Chondrocyte (in vitro differentiated cells): ENCODE measurements around the gene CDC37L1. TPM values are rescaled to one million over a fixed set of nuclear protein-coding genes. Genes with fewer than 3 reads are reported as not detected.

Source experiments
- DNase-seq: peaks from one replicate; pipeline ENCODE4 v3.0.0; 2021; ENCODE audit warnings: mixed read lengths, low spot score
- H3K27ac Mint-ChIP-seq: one replicate; pipeline ENCODE4 v1.8.0; 2021; ENCODE audit warnings: mild to moderate bottlenecking, moderate library complexity, mixed read lengths; ENCODE audit not compliant: unreplicated experiment
- H3K27me3 Mint-ChIP-seq: 2 replicates; pipeline ENCODE4 v1.8.0; 2021; ENCODE audit warnings: low read depth, mixed read lengths
- H3K36me3 Mint-ChIP-seq: 2 replicates; pipeline ENCODE4 v1.8.0; 2021; ENCODE audit warnings: low read depth, mixed read lengths
- H3K4me1 Mint-ChIP-seq: 2 replicates; pipeline ENCODE4 v1.8.0; 2021; ENCODE audit warnings: low read depth, mild to moderate bottlenecking, mixed read lengths
- H3K4me3 Mint-ChIP-seq: one replicate; pipeline ENCODE4 v1.8.0; 2021; ENCODE audit warnings: mild to moderate bottlenecking, moderate library complexity, mixed read lengths; ENCODE audit not compliant: unreplicated experiment
- H3K9me3 Mint-ChIP-seq: 2 replicates; pipeline ENCODE4 v1.8.0; 2021; ENCODE audit warnings: low read depth, mixed read lengths
- total RNA-seq: library from RNA; stranded (reverse); gene quantifications from 3 replicates; pipeline ENCODE4 v1.2.1, GENCODE V29; 2021
- TF ChIP-seq, protein P1 (sequence below): fragments of 200-600 bp; sonication (generic); IDR thresholded peaks from 2 replicates; pipeline ENCODE4 v1.5.0; 2021; ENCODE audit warnings: antibody characterized with exemption, mild to moderate bottlenecking, moderate library complexity

Gene CDC37L1
- total RNA-seq, 1 donor from 2014 or later, result 17.0 TPM

DNA sequence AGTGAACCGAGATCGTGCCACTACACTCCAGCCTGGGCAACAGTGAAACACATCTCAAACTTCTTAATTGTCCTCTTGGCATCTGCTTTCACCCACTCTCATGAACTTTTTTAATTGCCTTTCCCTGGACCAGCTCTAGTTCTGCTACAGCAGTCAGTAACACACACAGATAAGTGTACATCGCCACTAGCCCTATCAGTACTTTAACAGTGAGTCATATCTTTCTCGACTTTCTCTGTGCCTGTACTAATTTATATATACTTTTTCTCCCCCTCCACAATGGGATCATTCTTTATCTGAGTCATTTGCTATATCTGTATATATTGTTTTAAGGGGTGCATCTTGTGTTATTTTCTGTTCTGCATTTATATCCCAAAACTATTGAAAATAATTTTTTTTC is 6.7 kb downstream of the CDC37L1 start:
- Mint-ChIP-seq H3K4me3 (no peak overlapping the region), H3K36me3 (peaks cover 10% of the 10 kb centered on the region), H3K27me3 (no peaks in the 10 kb centered on the region), H3K27ac (peak overlapping the region; percentile 5), H3K4me1 (peaks cover 20% of the 10 kb centered on the region), H3K9me3 (no peaks in the 10 kb centered on the region)
- no peak for DNase-seq
- TF ChIP-seq, protein P1, sequence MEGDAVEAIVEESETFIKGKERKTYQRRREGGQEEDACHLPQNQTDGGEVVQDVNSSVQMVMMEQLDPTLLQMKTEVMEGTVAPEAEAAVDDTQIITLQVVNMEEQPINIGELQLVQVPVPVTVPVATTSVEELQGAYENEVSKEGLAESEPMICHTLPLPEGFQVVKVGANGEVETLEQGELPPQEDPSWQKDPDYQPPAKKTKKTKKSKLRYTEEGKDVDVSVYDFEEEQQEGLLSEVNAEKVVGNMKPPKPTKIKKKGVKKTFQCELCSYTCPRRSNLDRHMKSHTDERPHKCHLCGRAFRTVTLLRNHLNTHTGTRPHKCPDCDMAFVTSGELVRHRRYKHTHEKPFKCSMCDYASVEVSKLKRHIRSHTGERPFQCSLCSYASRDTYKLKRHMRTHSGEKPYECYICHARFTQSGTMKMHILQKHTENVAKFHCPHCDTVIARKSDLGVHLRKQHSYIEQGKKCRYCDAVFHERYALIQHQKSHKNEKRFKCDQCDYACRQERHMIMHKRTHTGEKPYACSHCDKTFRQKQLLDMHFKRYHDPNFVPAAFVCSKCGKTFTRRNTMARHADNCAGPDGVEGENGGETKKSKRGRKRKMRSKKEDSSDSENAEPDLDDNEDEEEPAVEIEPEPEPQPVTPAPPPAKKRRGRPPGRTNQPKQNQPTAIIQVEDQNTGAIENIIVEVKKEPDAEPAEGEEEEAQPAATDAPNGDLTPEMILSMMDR, result no peak

GRCh38 chr9:4686584-4686983 is 7.2 kb downstream of the CDC37L1 start:
- H3K9me3 Mint-ChIP-seq, result no peaks in the 10 kb centered on the region
- no peaks in the 10 kb centered on the region for H3K27me3 Mint-ChIP-seq
- peaks cover 20% of the 10 kb centered on the region for H3K4me1 Mint-ChIP-seq
- no peak for DNase-seq
- no peak overlapping the region for H3K4me3 Mint-ChIP-seq
- TF ChIP-seq, protein P1, result no peak
- H3K27ac Mint-ChIP-seq, result peak overlapping the region; percentile 36
- peaks cover 10% of the 10 kb centered on the region for H3K36me3 Mint-ChIP-seq

DNA sequence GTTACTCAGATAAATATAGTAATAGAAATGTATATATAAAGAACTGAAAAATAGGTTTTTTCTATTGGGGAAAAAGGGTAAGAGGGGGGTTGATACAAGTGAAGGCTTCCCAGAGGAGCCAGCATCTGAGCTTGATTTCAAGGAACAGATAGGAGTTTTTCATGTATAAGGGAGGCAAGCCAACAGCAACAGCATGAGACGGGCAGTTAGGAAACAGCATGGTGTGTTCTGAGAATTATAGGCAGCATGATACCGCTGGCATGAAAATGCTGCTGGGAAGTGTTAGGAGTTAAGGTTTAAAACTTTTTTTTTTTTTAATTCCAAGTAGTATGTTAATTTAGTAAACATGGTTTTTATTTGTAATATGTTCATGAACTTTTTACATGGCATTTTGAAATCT is 9.7 kb downstream of the CDC37L1 start:
- Mint-ChIP-seq H3K27me3 (no peaks in the 10 kb centered on the region), H3K4me3 (no peak overlapping the region), H3K27ac (no peak overlapping the region), H3K36me3 (peaks cover 12% of the 10 kb centered on the region), H3K4me1 (peaks cover 15% of the 10 kb centered on the region), H3K9me3 (no peaks in the 10 kb centered on the region)
- DNase-seq, result no peak
- TF ChIP-seq, protein P1, result no peak

DNA sequence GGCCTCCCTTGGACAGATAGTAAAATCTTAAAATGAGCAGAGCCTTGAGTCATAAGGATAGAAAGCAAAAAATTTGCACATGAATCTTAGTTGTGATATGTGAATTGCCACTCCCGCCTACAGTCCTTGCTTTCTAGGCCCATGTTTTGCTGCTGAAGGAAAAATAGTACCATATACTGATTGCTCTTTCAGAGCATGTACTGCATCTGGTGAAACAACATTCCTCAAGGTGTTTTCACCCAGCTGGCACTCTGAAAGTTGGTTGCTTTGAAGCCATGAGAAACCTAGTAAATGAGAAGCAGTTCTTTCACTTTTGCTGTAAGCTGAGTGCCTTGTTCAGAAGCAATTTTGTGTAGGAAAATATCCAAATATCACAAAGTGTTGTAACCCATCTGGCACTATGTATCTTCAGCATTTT is 10.3 kb downstream of the CDC37L1 start:
- Mint-ChIP-seq H3K27ac (no peak overlapping the region), H3K27me3 (no peaks in the 10 kb centered on the region), H3K4me1 (peaks cover 15% of the 10 kb centered on the region), H3K36me3 (peaks cover 11% of the 10 kb centered on the region), H3K9me3 (no peaks in the 10 kb centered on the region), H3K4me3 (no peak overlapping the region)
- DNase-seq, result no peak
- TF ChIP-seq, protein P1, result no peak

DNA sequence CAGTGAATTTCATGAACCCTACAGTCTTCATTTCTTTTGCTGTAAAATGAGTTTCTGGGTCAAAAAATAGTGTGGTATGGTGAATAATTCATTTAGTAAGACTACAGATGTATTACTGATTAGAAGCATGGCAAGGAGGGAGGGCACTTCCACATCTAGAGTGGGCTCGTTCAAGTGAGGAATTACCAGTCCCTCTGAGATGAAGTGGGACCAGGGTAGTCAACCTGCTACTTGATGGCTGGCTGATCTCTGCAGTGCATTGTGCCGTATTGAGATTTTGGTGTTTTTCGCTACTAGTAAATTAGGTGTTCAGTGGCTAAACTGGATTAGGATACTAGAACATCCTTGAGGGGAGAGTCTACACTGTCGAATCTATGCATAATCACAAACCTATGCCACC is 10.8 kb downstream of the CDC37L1 start:
- Mint-ChIP-seq H3K9me3 (no peaks in the 10 kb centered on the region), H3K27ac (no peak overlapping the region), H3K36me3 (peaks cover 7% of the 10 kb centered on the region), H3K4me3 (no peak overlapping the region), H3K27me3 (no peaks in the 10 kb centered on the region), H3K4me1 (peaks cover 15% of the 10 kb centered on the region)
- TF ChIP-seq, protein P1, result no peak
- no peak for DNase-seq
